Measurements from ENCODE around the gene NQO1. TPM values are rescaled to one million over a fixed set of nuclear protein-coding genes. Genes with fewer than 3 reads are reported as not detected.

Gene NQO1
- total and polyA plus RNA-seq, 2 donors (not counting 1 experiment from before 2014, with no cell fraction given): 1.3 to 2.3 TPM

DNA sequence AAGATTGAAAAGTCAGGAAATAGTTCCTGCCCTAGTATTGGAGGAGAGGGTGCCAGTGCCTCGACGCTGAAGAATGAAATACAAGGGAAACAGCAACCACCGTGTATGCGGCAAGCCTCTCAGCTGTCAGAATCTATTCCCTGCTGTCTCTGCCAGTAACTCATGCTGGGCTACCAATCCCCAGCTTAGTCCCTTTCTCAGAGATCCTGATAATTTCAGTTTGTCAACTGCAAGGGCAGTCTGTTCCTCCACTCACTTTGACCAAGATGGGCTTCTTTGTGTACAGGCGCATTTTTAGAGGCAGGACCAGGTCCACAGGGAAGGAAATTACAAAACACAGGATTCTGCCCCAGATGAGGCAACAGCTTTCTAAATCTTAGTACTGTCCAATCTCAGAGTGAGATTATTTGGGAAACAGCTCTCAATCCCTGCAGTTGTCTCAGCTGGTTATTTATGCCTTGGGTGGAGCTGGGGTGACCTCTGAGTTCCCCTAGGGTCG lies 1.3 kb downstream of the NQO1 start:
- no peaks in the 10 kb centered on the region for H3K36me3 ChIP-seq (replicated peaks in 1 of 2; ENCODE audit: control extremely low read depth in 1 of 2, control insufficient read depth in 1 of 2, extremely low read depth in 1 of 2, insufficient read depth in 2 of 2, low read length in 1 of 2)
- 95% methylated on average over 6 of the region's 6 CpGs for WGBS (ENCODE audit: insufficient coverage)
- H3K4me3 ChIP-seq (ENCODE audit: control extremely low read depth in 1 of 5, extremely low read depth in 1 of 5, insufficient read depth in 1 of 5, low read depth in 2 of 5, low read length in 4 of 5): no peak overlapping the region
- ChIA-PET POLR2A (interaction anchor here (1.6 kb wide), 1 partner anchor 30 kb away, joined by 3 read pairs; the partner anchor contains the start of gene NOB1), CTCF (interaction anchor here (0.8 to 2.2 kb wide), 3 partner anchors 9 to 29 kb away, joined by 3 to 10 read pairs (median 9); partner anchors contain the start of gene NOB1)
- peak overlapping the region; percentile 26 for H3K27ac Mint-ChIP-seq
- peak overlapping the region; percentile 99 for H3K4me3 Mint-ChIP-seq
- H4K20me1 ChIP-seq (ENCODE audit: control insufficient read depth, insufficient read depth, low read length, poor library complexity, severe bottlenecking): no peaks in the 10 kb centered on the region
- H2AFZ ChIP-seq (ENCODE audit: insufficient read depth, low read depth, low read length, poor library complexity, severe bottlenecking): no peak overlapping the region
- no peaks in the 10 kb centered on the region for H3K9me3 Mint-ChIP-seq (ENCODE audit: insufficient read depth)
- H3K4me1 Mint-ChIP-seq: peaks cover 17% of the 10 kb centered on the region
- no peaks in the 10 kb centered on the region for H3K79me2 ChIP-seq (ENCODE audit: control insufficient read depth, insufficient read depth, low read length)
- ATAC-seq (ENCODE audit: low read depth) (no peak), DNase-seq (no peak)
- no peak overlapping the region for H3K9ac ChIP-seq (ENCODE audit: low read length)
- intact Hi-C loops (cut with micrococcal nuclease): no loop called here
- no peaks in the 10 kb centered on the region for H3K27me3 ChIP-seq (replicated peaks in 1 of 4; ENCODE audit: control extremely low read depth in 1 of 4, control insufficient read depth in 3 of 4, insufficient read depth in 4 of 4, low read length in 3 of 4)
- H3K27me3 Mint-ChIP-seq: no peaks in the 10 kb centered on the region
- TF ChIP-seq EZH2 (IDR thresholded peaks at IDR 0.05; ENCODE audit: borderline replicate concordance, insufficient read depth, low read depth, low read length, poor library complexity, severe bottlenecking): no peak
- no peak for TF ChIP-seq CTCF (IDR thresholded peaks at IDR 0.05)
- no peak overlapping the region for H3K27ac ChIP-seq (ENCODE audit: low read length in 2 of 2)
- H3K9me3 ChIP-seq (ENCODE audit: control extremely low read depth in 1 of 3, control insufficient read depth in 2 of 3, insufficient read depth in 1 of 3, low read length in 2 of 3): no peaks in the 10 kb centered on the region
- H3K4me1 ChIP-seq (ENCODE audit: control insufficient read depth in 2 of 2, insufficient read depth in 2 of 2, low read length in 2 of 2): peaks cover 11 to 15% of the 10 kb centered on the region in 2 donors
- no peak overlapping the region for H3K4me2 ChIP-seq (replicated peaks; ENCODE audit: low read depth, low read length, poor library complexity, severe bottlenecking)

DNA sequence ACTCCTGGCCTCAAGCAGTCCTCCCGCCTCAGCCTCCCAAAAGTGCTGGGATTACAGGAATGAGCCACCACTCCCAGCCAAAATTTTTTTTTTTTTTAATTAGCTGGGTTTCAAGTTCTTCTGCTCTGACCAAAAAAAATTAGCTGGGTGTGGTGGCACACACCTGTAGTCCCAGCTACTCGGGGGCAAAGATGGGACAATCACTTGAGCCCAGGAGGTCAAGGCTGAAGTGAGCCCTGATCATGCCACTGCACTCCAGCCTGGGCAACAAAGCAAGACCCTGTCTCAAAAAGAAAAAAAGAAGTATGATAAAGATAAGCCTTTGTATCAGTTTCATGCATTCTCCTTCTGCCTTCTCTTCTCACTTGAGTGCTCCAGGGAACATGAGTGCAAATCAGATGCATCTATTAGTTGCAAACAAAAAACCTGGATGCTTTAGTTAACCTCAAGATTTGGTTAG lies 1.9 kb downstream of the NQO1 start:
- TF ChIP-seq EZH2 (IDR thresholded peaks at IDR 0.05; ENCODE audit: borderline replicate concordance, insufficient read depth, low read depth, low read length, poor library complexity, severe bottlenecking): no peak
- TF ChIP-seq CTCF (IDR thresholded peaks at IDR 0.05): no peak
- Histone ChIP-seq H3K4me2 (replicated peaks; ENCODE audit: low read depth, low read length, poor library complexity, severe bottlenecking) (no peak overlapping the region), H3K79me2 (ENCODE audit: control insufficient read depth, insufficient read depth, low read length) (no peaks in the 10 kb centered on the region), H3K36me3 (replicated peaks in 1 of 2; ENCODE audit: control extremely low read depth in 1 of 2, control insufficient read depth in 1 of 2, extremely low read depth in 1 of 2, insufficient read depth in 2 of 2, low read length in 1 of 2) (no peaks in the 10 kb centered on the region), H2AFZ (ENCODE audit: insufficient read depth, low read depth, low read length, poor library complexity, severe bottlenecking) (no peak overlapping the region), H4K20me1 (ENCODE audit: control insufficient read depth, insufficient read depth, low read length, poor library complexity, severe bottlenecking) (no peaks in the 10 kb centered on the region), H3K9ac (ENCODE audit: low read length) (no peak overlapping the region), H3K9me3 (ENCODE audit: control extremely low read depth in 1 of 3, control insufficient read depth in 2 of 3, insufficient read depth in 1 of 3, low read length in 2 of 3) (no peaks in the 10 kb centered on the region), H3K27me3 (replicated peaks in 1 of 4; ENCODE audit: control extremely low read depth in 1 of 4, control insufficient read depth in 3 of 4, insufficient read depth in 4 of 4, low read length in 3 of 4) (no peaks in the 10 kb centered on the region), H3K4me3 (ENCODE audit: control extremely low read depth in 1 of 5, extremely low read depth in 1 of 5, insufficient read depth in 1 of 5, low read depth in 2 of 5, low read length in 4 of 5) (no peak overlapping the region), H3K27ac (ENCODE audit: low read length in 2 of 2) (no peak overlapping the region), H3K4me1 (ENCODE audit: control insufficient read depth in 2 of 2, insufficient read depth in 2 of 2, low read length in 2 of 2) (peaks cover 11 to 15% of the 10 kb centered on the region in 2 donors)
- ChIA-PET POLR2A (interaction anchor here (0.8 to 1.6 kb wide), 2 partner anchors 28 to 30 kb away, joined by 3 read pairs; partner anchors contain the start of gene NOB1), CTCF (interaction anchor here (0.8 to 2.2 kb wide), 4 partner anchors 8 to 30 kb away, joined by 3 to 10 read pairs (median 6); partner anchors contain the start of gene NOB1)
- Mint-ChIP-seq H3K4me3 (peak overlapping the region; percentile 99), H3K27ac (peak overlapping the region; percentile 26), H3K4me1 (peaks cover 17% of the 10 kb centered on the region), H3K9me3 (ENCODE audit: insufficient read depth) (no peaks in the 10 kb centered on the region), H3K27me3 (no peaks in the 10 kb centered on the region)
- ATAC-seq (ENCODE audit: low read depth) (no peak), DNase-seq (no peak)
- WGBS (ENCODE audit: insufficient coverage): 94% methylated on average over 2 of the region's 2 CpGs
- intact Hi-C loops (cut with micrococcal nuclease): no loop called here
